HG03354 (cell line): ENCODE data around the gene MPP7.
"Not testable (repeated sequence)": the region's sequence is repeated elsewhere in the genome, so short reads cannot be mapped to it uniquely, and the experiment has no call there.

Experiments
- ATAC-seq: cut with Tn5 transposase; IDR thresholded peaks from one replicate; pipeline ENCODE4 v1.9.1; 2021; ENCODE audit warnings: mild to moderate bottlenecking; ENCODE audit not compliant: unreplicated experiment, poor library complexity, severe bottlenecking

The MPP7 gene

DNA sequence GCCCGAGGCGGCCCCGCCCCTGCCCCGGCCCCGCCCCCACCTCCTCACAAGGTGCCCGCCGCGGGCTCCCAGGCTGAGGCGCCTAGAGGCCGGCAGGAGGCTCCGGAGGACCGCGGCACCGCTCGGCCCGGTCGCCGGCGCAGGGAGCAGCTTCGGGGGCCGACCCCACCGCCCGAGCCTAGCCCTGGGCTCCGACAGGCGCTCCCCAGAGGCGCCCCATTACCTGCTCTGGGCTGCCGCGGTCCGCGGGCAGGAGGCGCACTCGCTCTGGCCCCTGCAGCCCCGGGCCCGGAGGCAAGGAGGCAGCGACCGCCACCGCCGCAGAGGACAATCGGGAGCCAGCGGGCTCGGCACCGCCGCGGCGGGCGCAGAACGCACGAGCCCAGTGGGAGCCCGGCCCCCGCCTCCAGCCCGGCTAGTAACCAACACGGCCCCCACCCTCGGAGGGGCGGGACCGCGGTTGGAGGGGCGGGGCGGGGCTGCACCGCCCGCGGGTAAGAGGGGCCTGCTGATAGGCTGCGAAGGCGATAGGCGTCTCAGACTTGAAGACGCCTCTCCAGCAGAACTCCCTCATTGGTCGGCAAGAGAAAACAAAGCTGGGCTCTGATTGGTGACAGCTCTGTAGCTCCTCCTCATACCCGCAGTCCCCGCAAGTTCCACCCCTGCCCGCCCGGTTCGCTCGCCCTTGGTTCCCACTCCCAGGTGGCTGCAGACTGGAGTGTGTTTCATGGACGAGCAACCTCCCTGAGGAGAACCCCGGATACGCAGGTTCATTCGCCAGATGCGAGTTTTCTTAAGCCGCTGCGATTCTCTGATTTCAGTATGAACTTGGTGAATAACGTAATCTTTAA, at the start of gene MPP7:
TSS of gene MPP7 (minus strand) at position 427 of the 851 bp plus-strand sequence. CDS start 64,460 bp downstream, outside the sequence.
- ATAC-seq = peak; percentile 100

DNA sequence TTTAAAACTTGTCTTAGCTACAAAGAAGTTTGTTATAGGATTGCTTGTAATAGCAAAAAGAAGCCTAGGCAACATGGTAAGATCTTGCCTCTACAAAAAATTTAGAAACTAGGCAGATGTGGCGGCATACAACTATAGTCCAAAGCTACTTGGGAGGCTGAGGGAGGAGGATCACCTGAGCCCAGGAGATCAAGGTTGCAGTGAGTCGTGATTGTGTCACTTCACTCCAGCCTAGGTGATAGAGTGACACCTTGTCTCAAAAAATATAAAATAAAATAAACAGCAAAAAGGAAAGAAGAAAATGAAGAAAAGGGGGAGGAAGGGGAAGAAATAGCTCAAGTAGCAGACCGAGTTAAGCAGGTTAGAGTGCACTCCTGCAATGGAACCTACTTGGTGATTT, 47.0 kb upstream of the MPP7 start:
- ATAC-seq = no peak

GRCh38 chr10:28343987-28344895, 41.4 kb upstream of the MPP7 start:
- no peak for ATAC-seq

DNA sequence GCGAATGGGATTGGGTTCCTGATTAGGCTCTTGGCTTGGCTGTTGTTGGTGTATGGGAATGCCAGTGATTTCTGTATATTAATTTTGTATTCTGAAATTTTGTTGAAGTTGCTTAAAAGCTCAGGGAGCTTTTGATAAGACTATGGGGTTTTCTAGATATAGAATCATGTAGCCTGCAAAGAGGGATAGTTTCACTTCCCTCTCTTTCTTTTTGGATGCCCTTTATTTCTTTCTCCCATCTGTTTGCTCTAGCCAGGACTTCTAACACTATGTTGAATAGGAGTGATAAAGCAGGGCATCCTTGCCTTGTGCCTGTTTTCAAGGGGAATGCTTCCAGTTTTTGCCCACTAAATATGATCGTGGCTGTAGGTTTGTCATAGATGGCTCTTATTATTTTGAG, 40.4 kb upstream of the MPP7 start:
- no peak for ATAC-seq

GRCh38 chr10:28341679-28342078, 38.8 kb upstream of the MPP7 start:
- not testable (repeated sequence) for ATAC-seq

GRCh38 chr10:28332726-28333125, 29.9 kb upstream of the MPP7 start:
- no peak for ATAC-seq

- ATAC-seq = no peak
Measured at GRCh38 chr10:28331841-28332240, 29.0 kb upstream of the MPP7 start.

DNA sequence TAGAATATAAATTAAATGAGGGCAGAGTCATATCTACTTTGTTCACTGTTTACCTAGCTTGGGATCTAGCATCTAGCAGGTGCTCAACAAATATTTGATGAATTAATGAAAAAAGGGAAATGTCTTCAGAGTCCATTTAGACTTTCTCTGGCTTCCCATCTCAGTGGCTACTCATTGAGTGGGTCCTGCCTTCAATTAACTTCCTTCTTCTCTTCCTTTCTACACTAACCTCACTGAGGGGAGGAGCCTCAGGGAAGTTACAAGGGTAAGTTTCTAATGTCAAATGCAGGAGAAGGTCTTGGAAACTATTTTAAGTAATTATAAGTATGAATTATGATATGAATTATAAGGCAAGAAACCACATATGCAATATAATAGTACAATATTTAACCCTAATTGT, 28.2 kb upstream of the MPP7 start:
- ATAC-seq = no peak

GRCh38 chr10:28328346-28328745, 25.5 kb upstream of the MPP7 start:
- ATAC-seq = no peak

- no peak for ATAC-seq
Measured at GRCh38 chr10:28327491-28327880, 24.6 kb upstream of the MPP7 start.

- ATAC-seq = no peak
Measured at GRCh38 chr10:28326516-28327490, 23.9 kb upstream of the MPP7 start.

DNA sequence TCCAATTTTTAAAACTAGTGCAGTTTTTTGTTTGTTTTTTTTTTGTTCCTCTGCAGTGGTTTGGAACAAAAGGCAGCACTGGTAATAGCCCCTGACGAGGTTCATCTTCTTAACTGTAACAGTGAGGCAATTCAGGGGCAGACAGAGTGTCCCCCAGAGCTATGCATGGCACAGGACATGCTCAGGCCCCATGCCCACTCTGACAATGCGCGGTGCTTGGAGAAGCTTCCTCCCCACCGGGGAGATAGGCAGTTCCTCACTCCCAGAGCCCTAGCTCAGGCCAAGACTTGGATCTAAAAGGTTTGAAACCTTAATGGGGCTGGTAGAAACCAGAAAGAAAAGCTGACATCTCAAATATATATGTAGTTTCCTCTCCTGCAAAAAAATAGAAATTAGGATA, 17.9 kb upstream of the MPP7 start:
- no peak for ATAC-seq

DNA sequence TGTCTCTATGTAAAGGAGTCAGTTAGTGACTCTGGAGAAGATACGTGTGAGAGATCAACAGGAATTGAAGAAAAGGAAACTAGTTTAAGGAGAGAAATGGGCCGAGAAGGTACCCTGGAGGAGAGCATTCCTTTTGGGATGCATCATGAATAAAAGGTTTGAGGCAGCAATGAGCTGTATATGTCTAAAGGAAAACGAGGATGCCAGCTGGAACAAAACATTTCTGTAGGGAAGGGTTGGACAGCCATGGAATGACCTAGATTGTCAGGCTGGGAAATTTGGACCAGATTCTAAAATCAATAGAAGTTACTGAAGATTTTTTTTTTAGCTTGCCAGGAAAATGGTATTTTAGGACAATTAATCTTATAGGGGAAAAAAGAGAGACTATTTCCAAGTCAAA, 17.2 kb upstream of the MPP7 start:
- no peak for ATAC-seq

DNA sequence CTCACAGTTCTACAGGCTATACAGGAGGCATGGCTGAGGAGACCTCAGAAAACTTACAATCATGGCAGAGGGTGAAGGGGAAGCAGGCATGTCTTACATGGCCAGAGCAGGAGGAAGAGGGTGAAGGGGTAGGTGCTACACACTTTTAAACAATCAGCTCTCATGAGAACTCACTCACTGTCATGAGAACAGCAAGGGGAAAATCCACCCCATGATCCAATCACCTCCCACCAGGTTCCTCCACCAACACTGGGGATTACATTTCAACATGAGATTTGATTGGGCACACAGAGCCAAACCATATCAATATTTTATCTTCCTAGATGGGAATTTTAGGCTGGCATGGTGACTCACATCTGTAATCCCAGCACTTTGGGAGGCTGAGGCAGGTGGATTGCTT, 16.2 kb upstream of the MPP7 start:
- not testable (repeated sequence) for ATAC-seq

- ATAC-seq = no peak
Measured at GRCh38 chr10:28318626-28319025, 15.8 kb upstream of the MPP7 start.

DNA sequence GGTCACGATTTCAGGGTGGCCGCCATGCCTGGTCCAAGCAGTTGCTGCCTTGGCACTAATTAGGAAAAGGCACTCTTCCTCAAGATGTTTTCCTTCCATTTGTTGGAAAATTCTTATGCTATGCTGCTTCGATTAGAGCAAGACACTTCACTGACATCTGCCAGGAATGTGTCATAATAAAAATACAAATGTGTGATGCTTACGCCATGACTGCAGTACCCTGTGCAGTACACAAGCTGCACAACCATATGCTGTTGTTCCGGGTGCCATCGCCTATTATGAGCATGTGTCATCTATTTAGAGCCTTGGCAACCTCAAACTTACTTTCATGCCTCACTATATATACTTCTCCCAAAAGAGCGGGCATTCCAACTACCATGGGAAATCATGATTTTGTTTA, 14.9 kb upstream of the MPP7 start:
- no peak for ATAC-seq

GRCh38 chr10:28316696-28317095, 13.8 kb upstream of the MPP7 start:
- ATAC-seq = no peak

- no peak for ATAC-seq
Measured at GRCh38 chr10:28315140-28315539, 12.3 kb upstream of the MPP7 start.

DNA sequence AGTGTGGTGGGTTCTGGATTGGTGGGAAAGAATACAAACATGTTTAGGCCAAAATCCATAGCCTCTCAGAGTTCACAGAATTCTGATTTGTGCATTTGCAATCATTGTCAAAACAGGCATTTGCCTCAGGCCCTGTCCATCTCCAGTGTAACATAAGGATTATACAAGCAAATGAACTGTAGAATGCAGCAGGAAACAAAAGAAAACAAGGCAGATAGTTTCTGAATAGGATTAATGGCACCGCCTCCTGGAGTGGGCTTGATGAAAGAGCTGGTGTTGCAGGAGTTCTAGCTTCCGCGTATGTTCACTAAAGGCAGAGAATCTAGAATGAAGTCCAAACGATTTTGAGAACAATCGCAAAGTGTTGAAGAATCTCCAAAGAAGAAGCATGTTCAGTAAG, 11.3 kb upstream of the MPP7 start:
- ATAC-seq = no peak

GRCh38 chr10:28312572-28312971, 9.7 kb upstream of the MPP7 start:
- no peak for ATAC-seq
